Prostate gland (tissue), 2 donors: ENCODE data around the gene ROBO1. TPM values are rescaled to one million over a fixed set of nuclear protein-coding genes. Genes with fewer than 3 reads are reported as not detected.

Source experiments
- DNase-seq: peaks from one replicate; pipeline ENCODE4 v3.0.0-alpha.2; 2019; ENCODE audit warnings: low spot score
- H3K27ac ChIP-seq, 2 donors: fragments of 200-600 bp; sonication (generic); 2 replicates each; pipeline ENCODE4 v1.5.1; 2017 to 2019
- H3K27me3 ChIP-seq: fragments of 200-600 bp; sonication (generic); replicated peaks from 2 replicates; pipeline ENCODE4 v1.5.1; 2019; ENCODE audit not compliant: insufficient read depth
- H3K36me3 ChIP-seq, 2 donors: fragments of 200-600 bp; sonication (generic); 1 replicate in 1 of 2; 2 replicates in 1 of 2; pipeline versions ENCODE4 v1.5.1 to v1.8.1; 2017 to 2019
- H3K4me1 ChIP-seq: fragments of 200-600 bp; sonication (generic); replicated peaks from 2 replicates; pipeline ENCODE4 v1.5.1; 2019
- H3K4me3 ChIP-seq, 2 donors: fragments of 200-600 bp; sonication (generic); 2 replicates each; pipeline ENCODE4 v1.5.1; 2017 to 2019
- H3K9me3 ChIP-seq: fragments of 200-600 bp; sonication (generic); 2 replicates; pipeline ENCODE4 v1.5.1; 2017
- POLR2A ChIP-seq: fragments of 450-650 bp; IDR thresholded peaks from one replicate; pipeline ENCODE4 v1.6.1; 2016; ENCODE audit warnings: antibody characterized with exemption, mild to moderate bottlenecking
- POLR2AphosphoS5 ChIP-seq: sonication (generic); formaldehyde crosslinking; IDR thresholded peaks from one replicate; pipeline ENCODE4 v1.6.1; 2017; ENCODE audit warnings: antibody characterized with exemption
- WGBS: methylation state at CpG from one replicate; pipeline ENCODE4 v1.1.5; 2018; 5-methylcytosine and 5-hydroxymethylcytosine counted together
- intact Hi-C: fragments of 100-400 bp; cut with DNase I; formaldehyde crosslinking; loops from one replicate; pipeline ENCODE4 v1.14.2; 2022
- total RNA-seq, 2 donors: library from RNA; depleted of rRNA; stranded (reverse); fragments of >200 nt; gene quantifications; one replicate each; pipeline ENCODE4 v1.1.0, GENCODE V29; 2016
- TF ChIP-seq, protein P1 (sequence below), 4 experiments: fragments of 200-600 bp in 2 of 4; fragments of 450-650 bp in 2 of 4; sonication (generic) in 2 of 4; IDR thresholded peaks; 1 replicate in 3 of 4; 2 replicates in 1 of 4; pipeline ENCODE4 v1.5.1; 2016 to 2019; ENCODE audit warnings: antibody characterized with exemption in 4 of 4, mild to moderate bottlenecking in 2 of 4, moderate library complexity in 2 of 4

ROBO1 gene
- total RNA-seq, 2 donors from 2014 or later = 37.6 to 50.8 TPM

DNA sequence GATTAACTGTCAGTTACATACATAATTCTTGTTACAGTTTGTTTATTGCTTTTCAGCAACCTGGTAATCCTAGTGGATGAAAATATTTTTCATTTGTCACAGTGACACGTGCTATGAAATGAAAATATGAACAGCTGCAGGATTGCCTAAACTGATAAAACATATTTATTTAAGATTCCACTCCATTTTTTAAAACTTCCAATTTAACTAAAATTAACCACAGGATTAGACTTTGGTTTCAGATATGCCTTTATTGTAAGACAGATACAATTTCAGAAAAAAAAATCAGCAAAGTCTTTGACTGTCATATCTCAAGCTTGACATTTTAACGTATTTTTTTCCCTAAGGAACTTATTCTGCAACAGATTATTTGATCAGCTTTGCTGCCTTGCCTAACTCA is 550.7 kb downstream of the ROBO1 start:
- no peaks in the 10 kb centered on the region for H3K9me3 ChIP-seq
- H3K27me3 ChIP-seq = no peaks in the 10 kb centered on the region
- H3K4me3 ChIP-seq = no peak overlapping the region
- no peak overlapping the region for H3K27ac ChIP-seq
- TF ChIP-seq POLR2AphosphoS5 = no peak
- TF ChIP-seq POLR2A = no peak
- H3K36me3 ChIP-seq = no peaks in the 10 kb centered on the region
- intact Hi-C loops = no loop called here
- WGBS = 68% methylated on average over 2 of the region's 2 CpGs
- no peak for DNase-seq
- H3K4me1 ChIP-seq = no peaks in the 10 kb centered on the region

- intact Hi-C loops = no loop called here
- H3K4me3 ChIP-seq = no peak overlapping the region
- WGBS = 65% methylated on average over 4 of the region's 4 CpGs
- no peaks in the 10 kb centered on the region for H3K36me3 ChIP-seq
- no peaks in the 10 kb centered on the region for H3K4me1 ChIP-seq
- no peak overlapping the region for H3K27ac ChIP-seq
- no peaks in the 10 kb centered on the region for H3K9me3 ChIP-seq
- TF ChIP-seq POLR2A (no peak), POLR2AphosphoS5 (no peak)
- TF ChIP-seq, protein P1, sequence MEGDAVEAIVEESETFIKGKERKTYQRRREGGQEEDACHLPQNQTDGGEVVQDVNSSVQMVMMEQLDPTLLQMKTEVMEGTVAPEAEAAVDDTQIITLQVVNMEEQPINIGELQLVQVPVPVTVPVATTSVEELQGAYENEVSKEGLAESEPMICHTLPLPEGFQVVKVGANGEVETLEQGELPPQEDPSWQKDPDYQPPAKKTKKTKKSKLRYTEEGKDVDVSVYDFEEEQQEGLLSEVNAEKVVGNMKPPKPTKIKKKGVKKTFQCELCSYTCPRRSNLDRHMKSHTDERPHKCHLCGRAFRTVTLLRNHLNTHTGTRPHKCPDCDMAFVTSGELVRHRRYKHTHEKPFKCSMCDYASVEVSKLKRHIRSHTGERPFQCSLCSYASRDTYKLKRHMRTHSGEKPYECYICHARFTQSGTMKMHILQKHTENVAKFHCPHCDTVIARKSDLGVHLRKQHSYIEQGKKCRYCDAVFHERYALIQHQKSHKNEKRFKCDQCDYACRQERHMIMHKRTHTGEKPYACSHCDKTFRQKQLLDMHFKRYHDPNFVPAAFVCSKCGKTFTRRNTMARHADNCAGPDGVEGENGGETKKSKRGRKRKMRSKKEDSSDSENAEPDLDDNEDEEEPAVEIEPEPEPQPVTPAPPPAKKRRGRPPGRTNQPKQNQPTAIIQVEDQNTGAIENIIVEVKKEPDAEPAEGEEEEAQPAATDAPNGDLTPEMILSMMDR (IDR thresholded peaks at IDR 0.05) = no peak
- H3K27me3 ChIP-seq = no peaks in the 10 kb centered on the region
- no peak for DNase-seq
These were observed 552.5 kb downstream of the ROBO1 start for GRCh38 chr3:79215286-79215685.

DNA sequence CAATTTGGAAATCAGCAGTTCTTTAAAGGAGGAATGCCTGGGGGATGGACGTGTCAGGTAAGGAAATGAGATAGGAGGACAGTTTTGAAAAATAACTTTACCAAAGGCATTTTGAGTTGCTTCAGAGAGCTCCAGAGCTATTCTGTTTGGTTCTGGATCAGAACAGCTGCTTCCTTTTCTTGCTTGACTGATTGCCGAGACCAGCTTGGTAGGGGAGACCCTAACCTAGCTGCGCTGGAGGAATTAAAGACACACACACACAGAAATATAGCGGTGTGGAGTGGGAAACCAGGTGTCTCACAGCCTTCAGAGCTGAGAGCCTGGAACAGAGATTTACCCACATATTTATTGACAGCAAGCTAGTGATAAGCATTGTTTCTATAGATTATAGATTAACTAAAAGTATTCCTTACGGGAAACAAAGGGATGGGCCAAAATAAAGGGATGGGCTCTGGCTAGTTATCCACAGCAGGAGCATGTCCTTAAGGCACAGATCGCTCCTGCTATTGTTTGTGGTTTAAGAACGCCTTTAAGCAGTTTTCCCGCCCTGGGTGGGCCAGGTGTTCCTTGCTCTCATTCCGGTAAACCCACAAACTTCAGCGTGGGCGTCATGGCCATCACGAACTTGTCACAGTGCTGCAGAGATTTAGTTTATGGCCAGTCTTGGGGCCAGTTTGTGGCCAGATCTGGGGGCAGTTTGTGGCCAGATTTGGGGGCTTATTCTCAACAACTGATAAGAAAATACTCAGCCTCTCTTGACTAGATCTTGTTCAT is 556.0 kb downstream of the ROBO1 start:
- TF ChIP-seq, protein P1 (IDR thresholded peaks at IDR 0.05) = no peak
- TF ChIP-seq POLR2A (no peak), POLR2AphosphoS5 (no peak)
- no peaks in the 10 kb centered on the region for H3K27me3 ChIP-seq
- intact Hi-C loops = no loop called here
- no peaks in the 10 kb centered on the region for H3K4me1 ChIP-seq
- H3K36me3 ChIP-seq = no peaks in the 10 kb centered on the region
- H3K9me3 ChIP-seq = no peaks in the 10 kb centered on the region
- H3K4me3 ChIP-seq = no peak overlapping the region
- no peak for DNase-seq
- H3K27ac ChIP-seq = no peak overlapping the region
- 56% methylated on average over 12 of the region's 12 CpGs for WGBS

- DNase-seq = no peak
- Histone ChIP-seq H3K4me1 (no peaks in the 10 kb centered on the region), H3K27ac (no peak overlapping the region), H3K9me3 (no peaks in the 10 kb centered on the region), H3K36me3 (no peaks in the 10 kb centered on the region), H3K27me3 (no peaks in the 10 kb centered on the region), H3K4me3 (no peak overlapping the region)
- 92% methylated on average over 3 of the region's 3 CpGs for WGBS
- intact Hi-C loops = no loop called here
- TF ChIP-seq POLR2AphosphoS5 = no peak
- TF ChIP-seq, protein P1 (IDR thresholded peaks at IDR 0.05) = no peak
- TF ChIP-seq POLR2A = no peak
These were observed 563.4 kb downstream of the ROBO1 start for GRCh38 chr3:79204351-79204750.

DNA sequence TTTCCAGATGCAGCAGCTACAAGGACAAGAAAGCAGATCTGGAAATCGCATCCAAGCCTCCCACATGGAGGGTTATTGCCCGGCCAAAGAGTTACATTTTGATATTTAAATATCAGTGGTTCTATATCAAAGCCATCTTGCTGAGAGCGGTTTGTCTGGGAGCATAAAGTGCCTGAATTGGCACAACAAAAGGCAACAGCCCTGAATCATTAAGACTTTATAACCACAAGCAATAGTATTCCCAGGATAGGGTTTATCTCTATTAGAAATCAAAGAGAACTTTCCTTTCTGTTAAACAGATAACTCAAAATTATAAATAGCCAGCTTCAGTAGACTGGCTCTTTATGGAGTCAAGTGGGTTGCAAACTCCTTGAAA is 564.7 kb downstream of the ROBO1 start:
- no peak for DNase-seq
- Histone ChIP-seq H3K4me1 (no peaks in the 10 kb centered on the region), H3K4me3 (no peak overlapping the region), H3K27ac (no peak overlapping the region), H3K27me3 (no peaks in the 10 kb centered on the region), H3K9me3 (no peaks in the 10 kb centered on the region), H3K36me3 (no peaks in the 10 kb centered on the region)
- WGBS = 8% methylated on average over 3 of the region's 3 CpGs
- TF ChIP-seq POLR2A (no peak), POLR2AphosphoS5 (no peak)
- TF ChIP-seq, protein P1 (IDR thresholded peaks at IDR 0.05) = no peak
- intact Hi-C loops = no loop called here
